Measurements from ENCODE around the gene TMEM121. TPM values are rescaled to one million over a fixed set of nuclear protein-coding genes. Genes with fewer than 3 reads are reported as not detected.

TMEM121 gene
- total RNA-seq, 1 donor from 2014 or later: 5.5 TPM

DNA sequence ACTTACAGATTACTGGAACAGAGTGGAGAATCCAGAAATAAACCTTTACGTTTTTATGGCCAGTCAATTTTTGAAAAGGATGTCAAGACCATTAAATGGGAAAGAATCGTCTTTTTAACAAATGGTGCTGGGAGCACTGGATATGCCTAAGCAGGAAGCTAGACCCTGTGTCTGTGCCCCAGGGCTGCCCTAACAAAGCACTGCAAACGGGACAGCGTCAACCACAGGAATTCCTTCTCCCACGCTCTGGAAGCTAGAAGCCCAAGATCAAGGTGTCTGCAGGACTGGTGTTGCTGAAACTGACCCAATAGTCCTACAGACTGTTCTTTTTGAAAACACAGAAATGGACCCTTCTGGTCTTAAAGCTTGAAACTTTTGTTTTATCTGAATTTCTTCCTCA is 9.3 kb upstream of the TMEM121 start:
- Mint-ChIP-seq H3K4me3 (no peak overlapping the region), H3K27me3 (peaks cover 56% of the 10 kb centered on the region), H3K4me1 (ENCODE audit: unreplicated experiment) (no peaks in the 10 kb centered on the region), H3K9me3 (peaks cover 6% of the 10 kb centered on the region), H3K27ac (no peak overlapping the region), H3K36me3 (no peaks in the 10 kb centered on the region)
- no peak for DNase-seq (ENCODE audit: extremely low spot score, unreplicated experiment)
- TF ChIP-seq, protein P1, sequence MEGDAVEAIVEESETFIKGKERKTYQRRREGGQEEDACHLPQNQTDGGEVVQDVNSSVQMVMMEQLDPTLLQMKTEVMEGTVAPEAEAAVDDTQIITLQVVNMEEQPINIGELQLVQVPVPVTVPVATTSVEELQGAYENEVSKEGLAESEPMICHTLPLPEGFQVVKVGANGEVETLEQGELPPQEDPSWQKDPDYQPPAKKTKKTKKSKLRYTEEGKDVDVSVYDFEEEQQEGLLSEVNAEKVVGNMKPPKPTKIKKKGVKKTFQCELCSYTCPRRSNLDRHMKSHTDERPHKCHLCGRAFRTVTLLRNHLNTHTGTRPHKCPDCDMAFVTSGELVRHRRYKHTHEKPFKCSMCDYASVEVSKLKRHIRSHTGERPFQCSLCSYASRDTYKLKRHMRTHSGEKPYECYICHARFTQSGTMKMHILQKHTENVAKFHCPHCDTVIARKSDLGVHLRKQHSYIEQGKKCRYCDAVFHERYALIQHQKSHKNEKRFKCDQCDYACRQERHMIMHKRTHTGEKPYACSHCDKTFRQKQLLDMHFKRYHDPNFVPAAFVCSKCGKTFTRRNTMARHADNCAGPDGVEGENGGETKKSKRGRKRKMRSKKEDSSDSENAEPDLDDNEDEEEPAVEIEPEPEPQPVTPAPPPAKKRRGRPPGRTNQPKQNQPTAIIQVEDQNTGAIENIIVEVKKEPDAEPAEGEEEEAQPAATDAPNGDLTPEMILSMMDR (conservative IDR thresholded peaks at IDR 0.05): no peak

GRCh38 chr14:105519946-105520698 is 6.3 kb upstream of the TMEM121 start:
- DNase-seq (ENCODE audit: extremely low spot score, unreplicated experiment): no peak
- no peak overlapping the region for H3K4me3 Mint-ChIP-seq

GRCh38 chr14:105525326-105525725 is 1.1 kb upstream of the TMEM121 start:
- H3K9me3 Mint-ChIP-seq: no peaks in the 10 kb centered on the region
- no peak for DNase-seq (ENCODE audit: extremely low spot score, unreplicated experiment)
- TF ChIP-seq, protein P1 (conservative IDR thresholded peaks at IDR 0.05): no peak
- no peak overlapping the region for H3K27ac Mint-ChIP-seq
- peaks cover 32% of the 10 kb centered on the region for H3K27me3 Mint-ChIP-seq
- peak overlapping the region; percentile 69 for H3K4me3 Mint-ChIP-seq
- no peaks in the 10 kb centered on the region for H3K36me3 Mint-ChIP-seq
- no peaks in the 10 kb centered on the region for H3K4me1 Mint-ChIP-seq (ENCODE audit: unreplicated experiment)

More at GRCh38 chr14:105519946-105520698, 6.3 kb upstream of the TMEM121 start:
- H3K9me3 Mint-ChIP-seq: peaks cover 6% of the 10 kb centered on the region
- H3K4me1 Mint-ChIP-seq (ENCODE audit: unreplicated experiment): no peaks in the 10 kb centered on the region
- no peaks in the 10 kb centered on the region for H3K36me3 Mint-ChIP-seq
- no peak overlapping the region for H3K27ac Mint-ChIP-seq
- peaks cover 65% of the 10 kb centered on the region for H3K27me3 Mint-ChIP-seq
- TF ChIP-seq, protein P1 (conservative IDR thresholded peaks at IDR 0.05): no peak

DNA sequence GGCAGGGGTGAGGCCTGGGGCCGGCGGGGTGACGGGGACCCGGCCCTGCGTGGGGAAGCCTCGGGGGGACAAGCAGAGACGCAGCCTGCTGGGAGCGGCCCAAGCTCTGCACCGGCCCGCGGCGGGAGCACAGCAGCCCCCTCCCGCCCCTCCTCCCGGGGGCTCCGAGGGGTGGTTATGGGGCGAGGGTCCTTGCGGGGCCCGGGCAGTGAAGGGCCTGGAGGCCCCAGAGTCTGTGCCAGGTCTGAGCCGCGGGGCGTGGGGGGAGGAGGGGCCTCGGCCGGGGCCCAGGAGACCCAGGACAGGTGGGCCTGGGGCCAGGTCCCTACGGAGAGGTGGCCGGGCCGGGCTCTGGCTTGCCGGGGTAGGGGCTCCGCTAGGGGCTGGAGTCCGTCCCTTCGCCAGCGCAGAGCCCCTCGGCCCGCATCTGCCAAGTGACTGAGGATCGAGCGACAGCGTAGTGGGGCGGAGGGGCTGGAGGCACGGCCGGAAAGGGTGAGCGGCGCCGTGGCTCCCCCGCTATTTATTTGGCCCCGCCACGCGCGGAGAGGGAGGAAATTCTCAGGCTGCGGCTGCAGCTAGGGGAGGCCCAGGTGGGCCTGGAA is 495 bp downstream of the TMEM121 start:
- H3K4me3 Mint-ChIP-seq: peak overlapping the region; percentile 72
- H3K9me3 Mint-ChIP-seq: no peaks in the 10 kb centered on the region
- H3K27ac Mint-ChIP-seq: no peak overlapping the region
- TF ChIP-seq, protein P1 (conservative IDR thresholded peaks at IDR 0.05): no peak
- H3K4me1 Mint-ChIP-seq (ENCODE audit: unreplicated experiment): no peaks in the 10 kb centered on the region
- no peaks in the 10 kb centered on the region for H3K36me3 Mint-ChIP-seq
- DNase-seq (ENCODE audit: extremely low spot score, unreplicated experiment): no peak
- H3K27me3 Mint-ChIP-seq: peaks cover 29% of the 10 kb centered on the region

DNA sequence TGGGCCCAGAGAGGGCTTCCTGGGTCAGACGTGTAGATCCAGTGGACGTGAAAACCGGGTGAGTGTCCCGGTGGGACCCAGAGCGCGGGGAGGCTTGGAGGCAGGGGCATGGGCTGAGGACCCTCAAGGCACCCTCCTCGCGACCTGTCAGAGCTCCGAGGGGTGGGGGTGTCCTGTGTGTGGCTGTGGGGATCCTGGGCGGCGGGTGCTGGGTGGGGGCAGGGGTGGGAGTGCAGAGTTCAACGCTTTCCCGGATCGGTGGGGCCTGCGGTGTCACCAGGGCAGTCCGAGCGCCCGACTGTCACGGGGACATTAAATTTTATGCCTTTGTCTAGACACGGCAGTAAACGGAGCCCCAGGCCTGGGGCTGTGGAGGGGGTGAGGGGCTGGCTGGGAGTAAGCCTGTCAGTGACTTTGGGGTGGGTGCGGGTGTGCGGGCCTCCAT is 1.0 kb downstream of the TMEM121 start:
- DNase-seq (ENCODE audit: extremely low spot score, unreplicated experiment): no peak
- Mint-ChIP-seq H3K9me3 (no peaks in the 10 kb centered on the region), H3K36me3 (no peaks in the 10 kb centered on the region), H3K27ac (no peak overlapping the region), H3K4me3 (peak overlapping the region; percentile 72), H3K27me3 (peaks cover 25% of the 10 kb centered on the region), H3K4me1 (ENCODE audit: unreplicated experiment) (no peaks in the 10 kb centered on the region)
- TF ChIP-seq, protein P1 (conservative IDR thresholded peaks at IDR 0.05): no peak

Measured in type B pancreatic cell (in vitro differentiated cells).